Measurements from ENCODE around the gene ARAF.

DNA sequence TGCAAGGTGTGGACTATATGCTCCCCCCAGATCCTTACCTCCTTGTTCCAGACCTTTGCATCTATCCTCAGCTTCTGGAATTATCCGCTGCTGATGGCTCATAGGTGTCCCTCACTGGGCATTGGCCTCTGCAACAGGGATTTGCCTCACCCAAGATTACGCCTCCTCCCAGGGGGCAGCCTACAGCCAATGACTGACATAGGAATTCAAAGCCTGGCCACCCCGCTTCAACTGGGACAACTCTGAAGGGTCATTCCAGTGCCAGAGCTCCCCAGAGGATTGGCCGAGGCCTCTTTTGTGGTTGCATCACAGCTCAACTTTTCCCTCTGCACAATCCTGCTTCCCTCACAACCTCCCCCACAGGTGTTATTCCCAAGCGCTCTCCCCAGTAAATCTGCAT lies 53.6 kb downstream of the ARAF start:
- TF ChIP-seq, protein P1, sequence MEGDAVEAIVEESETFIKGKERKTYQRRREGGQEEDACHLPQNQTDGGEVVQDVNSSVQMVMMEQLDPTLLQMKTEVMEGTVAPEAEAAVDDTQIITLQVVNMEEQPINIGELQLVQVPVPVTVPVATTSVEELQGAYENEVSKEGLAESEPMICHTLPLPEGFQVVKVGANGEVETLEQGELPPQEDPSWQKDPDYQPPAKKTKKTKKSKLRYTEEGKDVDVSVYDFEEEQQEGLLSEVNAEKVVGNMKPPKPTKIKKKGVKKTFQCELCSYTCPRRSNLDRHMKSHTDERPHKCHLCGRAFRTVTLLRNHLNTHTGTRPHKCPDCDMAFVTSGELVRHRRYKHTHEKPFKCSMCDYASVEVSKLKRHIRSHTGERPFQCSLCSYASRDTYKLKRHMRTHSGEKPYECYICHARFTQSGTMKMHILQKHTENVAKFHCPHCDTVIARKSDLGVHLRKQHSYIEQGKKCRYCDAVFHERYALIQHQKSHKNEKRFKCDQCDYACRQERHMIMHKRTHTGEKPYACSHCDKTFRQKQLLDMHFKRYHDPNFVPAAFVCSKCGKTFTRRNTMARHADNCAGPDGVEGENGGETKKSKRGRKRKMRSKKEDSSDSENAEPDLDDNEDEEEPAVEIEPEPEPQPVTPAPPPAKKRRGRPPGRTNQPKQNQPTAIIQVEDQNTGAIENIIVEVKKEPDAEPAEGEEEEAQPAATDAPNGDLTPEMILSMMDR (IDR thresholded peaks at IDR 0.05; ENCODE audit: extremely low read depth in 1 of 2, insufficient read depth in 1 of 2, low read depth in 1 of 2, low read length in 2 of 2) = no peak
- TF ChIP-seq GATA2 (IDR thresholded peaks at IDR 0.05; ENCODE audit: insufficient read depth, insufficient read length, low read depth, low read length) (no peak), EZH2 (IDR thresholded peaks at IDR 0.05; ENCODE audit: borderline replicate concordance, low read depth, low read length, severe bottlenecking) (no peak), POLR2AphosphoS5 (IDR thresholded peaks at IDR 0.05; ENCODE audit: insufficient read depth, low read depth, low read length) (no peak), POLR2A (IDR thresholded peaks at IDR 0.05; ENCODE audit: low read depth, low read length) (no peak), FOS (IDR thresholded peaks at IDR 0.05; ENCODE audit: borderline replicate concordance, insufficient read depth, low read length) (no peak), JUN (IDR thresholded peaks at IDR 0.05; ENCODE audit: borderline replicate concordance, insufficient read depth, insufficient read length, low read depth) (no peak)

Measured in endothelial cell of umbilical vein (primary cell).